GM23338 (cell line): ENCODE data around the gene NOP9. TPM values are rescaled to one million over a fixed set of nuclear protein-coding genes. Genes with fewer than 3 reads are reported as not detected.

ENCODE experiments used
- ATAC-seq: fragments of 200-7000 bp; cut with Tn5 transposase; 3 replicates; pipeline ENCODE4 v1.9.1; 2020
- DNase-seq: peaks from one replicate; pipeline ENCODE4 v3.0.0-alpha.2; 2015; ENCODE audit warnings: low spot score
- H2AFZ ChIP-seq: fragments of 200-600 bp; sonication (generic); 2 replicates; pipeline ENCODE4 v1.8.0; 2016; ENCODE audit warnings: antibody characterized with exemption, mild to moderate bottlenecking, moderate library complexity
- H3F3A ChIP-seq: fragments of 200-600 bp; sonication (generic); replicated peaks from 2 replicates; pipeline ENCODE4 v1.8.0; 2017; ENCODE audit warnings: antibody characterized with exemption, mixed run types, low read depth
- H3K27ac ChIP-seq: fragments of 200-600 bp; sonication (generic); 2 replicates; pipeline ENCODE4 v1.6.1; 2016; ENCODE audit warnings: low read depth
- H3K27me3 ChIP-seq: fragments of 200-600 bp; sonication (generic); 2 replicates; pipeline ENCODE4 v1.8.0; 2016; ENCODE audit warnings: mild to moderate bottlenecking, mixed run types, moderate library complexity; ENCODE audit not compliant: insufficient read depth
- H3K36me3 ChIP-seq: fragments of 200-600 bp; sonication (generic); 2 replicates; pipeline ENCODE4 v1.8.0; 2016; ENCODE audit warnings: mild to moderate bottlenecking; ENCODE audit not compliant: insufficient read depth
- H3K4me1 ChIP-seq: fragments of 200-600 bp; sonication (generic); 2 replicates; pipeline ENCODE4 v1.8.0; 2016; ENCODE audit warnings: mild to moderate bottlenecking, moderate library complexity; ENCODE audit not compliant: insufficient read depth
- H3K4me2 ChIP-seq: fragments of 200-600 bp; sonication (generic); 2 replicates; pipeline ENCODE4 v1.7.1; 2017; ENCODE audit warnings: mixed run types
- H3K4me3 ChIP-seq: fragments of 200-600 bp; sonication (generic); 2 replicates; pipeline ENCODE4 v1.6.1; 2016; ENCODE audit warnings: mixed run types
- H3K79me2 ChIP-seq: fragments of 200-600 bp; sonication (generic); replicated peaks from 2 replicates; pipeline ENCODE4 v1.8.0; 2017; ENCODE audit warnings: mild to moderate bottlenecking; ENCODE audit not compliant: insufficient read depth
- H3K9me2 ChIP-seq: fragments of 200-600 bp; sonication (generic); 2 replicates; pipeline ENCODE4 v1.8.0; 2017; ENCODE audit not compliant: insufficient read depth
- H4K20me1 ChIP-seq: fragments of 200-600 bp; sonication (generic); replicated peaks from 2 replicates; pipeline ENCODE4 v1.8.0; 2017; ENCODE audit warnings: mild to moderate bottlenecking; ENCODE audit not compliant: insufficient read depth
- H3K27ac Mint-ChIP-seq: 2 replicates; pipeline ENCODE4 v1.8.0; 2020; ENCODE audit warnings: inconsistent platforms, mild to moderate bottlenecking, moderate library complexity, mixed read lengths
- H3K27me3 Mint-ChIP-seq: 3 replicates; pipeline ENCODE4 v1.8.0; 2022; ENCODE audit warnings: low read depth, mild to moderate bottlenecking, moderate library complexity, mixed read lengths, inconsistent platforms; ENCODE audit not compliant: insufficient read depth, poor library complexity
- H3K36me3 Mint-ChIP-seq: 3 replicates; pipeline ENCODE4 v1.8.0; 2021; ENCODE audit warnings: low read depth, mild to moderate bottlenecking, inconsistent platforms, moderate library complexity, mixed read lengths
- H3K4me1 Mint-ChIP-seq: 3 replicates; pipeline ENCODE4 v1.8.0; 2020; ENCODE audit warnings: mild to moderate bottlenecking, inconsistent platforms, mixed read lengths
- H3K4me3 Mint-ChIP-seq: 3 replicates; pipeline ENCODE4 v1.8.0; 2021; ENCODE audit warnings: moderate library complexity, mild to moderate bottlenecking, inconsistent platforms, mixed read lengths
- H3K9me3 Mint-ChIP-seq: 3 replicates; pipeline ENCODE4 v1.8.0; 2020; ENCODE audit warnings: moderate library complexity, mild to moderate bottlenecking, inconsistent platforms, mixed read lengths
- CREB1 ChIP-seq: fragments of 250-450 bp; sonication (Bioruptor Pico); IDR thresholded peaks from 2 replicates; pipeline ENCODE4 v1.5.0; 2020; ENCODE audit warnings: low read depth, mild to moderate bottlenecking, moderate library complexity
- CTCF ChIP-seq, 2 experiments: fragments of 200-600 bp in 1 of 2; sonication (generic) in 1 of 2; conservative IDR thresholded peaks; 2 replicates each; pipeline versions ENCODE4 v1.5.1 to v1.6.1; 2016 to 2017; ENCODE audit warnings: antibody characterized with exemption in 2 of 2, low read depth in 2 of 2, mild to moderate bottlenecking in 2 of 2, moderate library complexity in 1 of 2
- EZH2phosphoT487 ChIP-seq: fragments of 200-600 bp; sonication (generic); IDR thresholded peaks from one replicate; pipeline ENCODE4 v1.8.1; 2018; ENCODE audit warnings: antibody characterized with exemption; ENCODE audit not compliant: unreplicated experiment
- JUNB ChIP-seq: IDR thresholded peaks from one replicate; pipeline ENCODE4 v1.6.1; 2016; ENCODE audit warnings: antibody characterized with exemption; ENCODE audit not compliant: unreplicated experiment
- NANOG ChIP-seq: IDR thresholded peaks from 2 replicates; pipeline ENCODE4 v1.6.1; 2016; ENCODE audit warnings: antibody characterized with exemption, borderline replicate concordance
- POLR2AphosphoS5 ChIP-seq: IDR thresholded peaks from 2 replicates; pipeline ENCODE4 v1.6.1; 2016; ENCODE audit warnings: antibody characterized with exemption, low read depth
- REST ChIP-seq: IDR thresholded peaks from one replicate; pipeline ENCODE4 v1.6.1; 2018; ENCODE audit warnings: antibody characterized with exemption; ENCODE audit not compliant: unreplicated experiment
- STAT1 ChIP-seq: IDR thresholded peaks from one replicate; pipeline ENCODE4 v1.6.1; 2016; ENCODE audit warnings: antibody characterized with exemption; ENCODE audit not compliant: unreplicated experiment
- ZNF331 ChIP-seq: fragments of 250-450 bp; sonication (Bioruptor Pico); IDR thresholded peaks from 2 replicates; pipeline ENCODE4 v1.5.0; 2020; ENCODE audit warnings: low read depth, mild to moderate bottlenecking, moderate library complexity
- ZNF462 ChIP-seq: fragments of 250-450 bp; sonication (Bioruptor Pico); IDR thresholded peaks from 2 replicates; pipeline ENCODE4 v1.5.0; 2020; ENCODE audit warnings: mild to moderate bottlenecking, moderate library complexity
- polyA plus RNA-seq: library from polyadenylated mRNA; unstranded; fragments of >200 nt; fragmentation: Nextera tagmentation; extraction: Ambion mirVana; gene quantifications from 2 replicates; pipeline ENCODE4 v1.2.1, GENCODE V29; 2016
- total RNA-seq: library from RNA; depleted of rRNA; stranded (reverse); fragments of >200 nt; shearing (Covaris generic); gene quantifications from 2 replicates; pipeline ENCODE4 v1.2.3, GENCODE V29; 2014

Gene NOP9
- total and polyA plus RNA-seq, 2 experiments from 2014 or later, result 7.9 to 32.8 TPM

GRCh38 chr14:24286996-24287395, 12.7 kb upstream of the NOP9 start:
- Histone ChIP-seq H3K4me2 (no peak overlapping the region), H3K4me1 (no peaks in the 10 kb centered on the region), H3K9me2 (no peaks in the 10 kb centered on the region), H3K79me2 (no peaks in the 10 kb centered on the region), H3F3A (no peaks in the 10 kb centered on the region), H3K4me3 (no peak overlapping the region), H3K36me3 (no peaks in the 10 kb centered on the region), H3K27ac (no peak overlapping the region), H4K20me1 (no peaks in the 10 kb centered on the region; the same call in 1 of the 2 replicates), H2AFZ (no peak overlapping the region), H3K27me3 (no peaks in the 10 kb centered on the region)
- TF ChIP-seq ZNF331 (CRISPR knock-in tag) (no peak), POLR2AphosphoS5 (no peak), STAT1 (no peak)
- no peaks in the 10 kb centered on the region; the same call in 1 of the 3 replicates for H3K36me3 Mint-ChIP-seq
- no peaks in the 10 kb centered on the region for H3K9me3 Mint-ChIP-seq
- H3K27me3 Mint-ChIP-seq, result peaks cover 9% of the 10 kb centered on the region
- no peak overlapping the region for H3K4me3 Mint-ChIP-seq
- H3K4me1 Mint-ChIP-seq, result no peaks in the 10 kb centered on the region
- ATAC-seq, result no peak
- no peak overlapping the region for H3K27ac Mint-ChIP-seq
- no peak for DNase-seq

- H3K27ac Mint-ChIP-seq, result no peak overlapping the region
- DNase-seq (no peak), ATAC-seq (no peak)
- H3K4me3 Mint-ChIP-seq, result no peak overlapping the region
- Histone ChIP-seq H3K9me2 (no peaks in the 10 kb centered on the region), H3K27ac (no peak overlapping the region), H3K4me1 (no peaks in the 10 kb centered on the region), H3K27me3 (no peaks in the 10 kb centered on the region), H4K20me1 (no peaks in the 10 kb centered on the region; the same call in 1 of the 2 replicates), H3K4me2 (no peak overlapping the region), H3K36me3 (no peaks in the 10 kb centered on the region), H2AFZ (no peak overlapping the region), H3K4me3 (no peak overlapping the region), H3F3A (no peaks in the 10 kb centered on the region), H3K79me2 (no peaks in the 10 kb centered on the region)
- H3K36me3 Mint-ChIP-seq, result no peaks in the 10 kb centered on the region; the same call in 1 of the 3 replicates
- H3K27me3 Mint-ChIP-seq, result peaks cover 9% of the 10 kb centered on the region
- no peaks in the 10 kb centered on the region for H3K9me3 Mint-ChIP-seq
- H3K4me1 Mint-ChIP-seq, result no peaks in the 10 kb centered on the region
- no peak for TF ChIP-seq ZNF462
- no peak for TF ChIP-seq NANOG
- TF ChIP-seq ZNF331 (CRISPR knock-in tag), result no peak
- TF ChIP-seq REST, result no peak
- TF ChIP-seq CREB1 (CRISPR knock-in tag), result no peak
- TF ChIP-seq EZH2phosphoT487, result no peak
- no peak for TF ChIP-seq STAT1
- no peak for TF ChIP-seq CTCF (conservative IDR thresholded peaks at IDR 0.05; ENCODE audit: low read depth in 2 of 2)
- no peak for TF ChIP-seq POLR2AphosphoS5
- no peak for TF ChIP-seq JUNB
Measured at GRCh38 chr14:24289649-24290280, 9.9 kb upstream of the NOP9 start.
